PC-3 (cell line): Measurements from ENCODE around the gene NARS2. TPM values are rescaled to one million over a fixed set of nuclear protein-coding genes. Genes with fewer than 3 reads are reported as not detected.
"Not testable (repeated sequence)": the region's sequence is repeated elsewhere in the genome, so short reads cannot be mapped to it uniquely, and the experiment has no call there.

Experiments
- ATAC-seq: fragments of 200-7000 bp; cut with Tn5 transposase; 2 replicates; pipeline ENCODE4 v1.9.1; 2020; ENCODE audit warnings: mild to moderate bottlenecking, moderate library complexity
- BruUV-seq: library from RNA; stranded (reverse); fragments of 400-500 nt; replicated peaks from 2 replicates; lab custom pipeline; 2021; lab: Mats Ljungman, UMichigan
- CTCF ChIA-PET: fragments of 300-600 bp; sonication (Branson Sonifier 250); formaldehyde crosslinking; loops from one replicate; lab custom pipeline; 2022; ENCODE audit warnings: antibody characterized with exemption; lab: Charles Lee
- POLR2A ChIA-PET: fragments of 300-600 bp; sonication (Branson Sonifier 250); formaldehyde crosslinking; loops from one replicate; lab custom pipeline; 2022; ENCODE audit warnings: antibody characterized with exemption; ENCODE audit not compliant: unreplicated experiment; lab: Charles Lee
- DNase-seq: peaks from one replicate; pipeline ENCODE4 v3.0.0-alpha.2; 2015
- H2AFZ ChIP-seq: fragments of 300-600 bp; sonication (generic); 2 replicates; pipeline ENCODE4 v1.6.0; 2016; ENCODE audit warnings: antibody characterized with exemption, low read length
- H3F3A ChIP-seq: fragments of 300-600 bp; sonication (generic); one replicate; pipeline ENCODE4 v1.6.0; 2017; ENCODE audit warnings: antibody characterized with exemption, low read length, control low read depth, mild to moderate bottlenecking; ENCODE audit not compliant: unreplicated experiment
- H3K27ac ChIP-seq: fragments of 300-600 bp; sonication (generic); 2 replicates; pipeline ENCODE4 v1.5.1; 2016; ENCODE audit warnings: mild to moderate bottlenecking, low read length
- H3K27me3 ChIP-seq: fragments of 300-600 bp; sonication (generic); 2 replicates; pipeline ENCODE4 v1.6.1; 2016; ENCODE audit warnings: low read length, mixed read lengths
- H3K36me3 ChIP-seq: fragments of 300-600 bp; sonication (generic); 2 replicates; pipeline ENCODE4 v1.6.1; 2016; ENCODE audit warnings: low read depth, mixed run types, low read length, mixed read lengths
- H3K4me1 ChIP-seq: fragments of 300-600 bp; sonication (generic); 2 replicates; pipeline ENCODE4 v1.5.1; 2016; ENCODE audit warnings: low read length; ENCODE audit not compliant: insufficient read depth
- H3K4me2 ChIP-seq: fragments of 300-600 bp; sonication (generic); 2 replicates; pipeline ENCODE4 v1.6.0; 2016; ENCODE audit warnings: low read length
- H3K4me3 ChIP-seq: fragments of 300-600 bp; sonication (generic); 2 replicates; pipeline ENCODE4 v1.5.1; 2016; ENCODE audit warnings: mild to moderate bottlenecking, low read length, mixed read lengths
- H3K79me2 ChIP-seq: fragments of 300-600 bp; sonication (generic); 2 replicates; pipeline ENCODE4 v1.6.1; 2017; ENCODE audit warnings: low read length, mixed read lengths
- H3K9ac ChIP-seq: fragments of 300-600 bp; sonication (generic); 2 replicates; pipeline ENCODE4 v1.6.0; 2016; ENCODE audit warnings: mild to moderate bottlenecking, low read length
- H3K9me2 ChIP-seq: fragments of 300-600 bp; sonication (generic); replicated peaks from 2 replicates; pipeline ENCODE4 v1.6.1; 2016; ENCODE audit warnings: mixed run types, low read length, mixed read lengths
- H3K9me3 ChIP-seq: fragments of 300-600 bp; sonication (generic); 2 replicates; pipeline ENCODE4 v1.6.1; 2016; ENCODE audit warnings: low read length, mixed read lengths
- H4K20me1 ChIP-seq: fragments of 300-600 bp; sonication (generic); 2 replicates; pipeline ENCODE4 v1.6.1; 2016; ENCODE audit warnings: low read length, mixed read lengths
- CTCF ChIP-seq: fragments of 300-600 bp; sonication (generic); conservative IDR thresholded peaks from 2 replicates; pipeline ENCODE4 v1.5.1; 2017; ENCODE audit warnings: antibody characterized with exemption, low read depth, mild to moderate bottlenecking, low read length
- EZH2 ChIP-seq: fragments of 300-600 bp; sonication (generic); IDR thresholded peaks from one replicate; pipeline ENCODE4 v1.6.1; 2017; ENCODE audit warnings: antibody characterized with exemption, mild to moderate bottlenecking, low read length; ENCODE audit not compliant: unreplicated experiment
- EZH2phosphoT487 ChIP-seq: fragments of 300-600 bp; sonication (generic); IDR thresholded peaks from 2 replicates; pipeline ENCODE4 v1.6.1; 2018; ENCODE audit warnings: mild to moderate bottlenecking, antibody characterized with exemption, low read length, borderline replicate concordance
- intact Hi-C: fragments of 100-400 bp; cut with micrococcal nuclease; formaldehyde crosslinking; loops from 2 replicates; pipeline ENCODE4 v1.9.0; 2023
- total RNA-seq: library from RNA; depleted of rRNA; stranded (reverse); fragments of >200 nt; gene quantifications from 2 replicates; pipeline ENCODE4 v1.2.3, GENCODE V29; 2014

NARS2 gene
- total RNA-seq, 1 experiment from 2014 or later, result 33.5 TPM

- Histone ChIP-seq H3K27me3 (no peaks in the 10 kb centered on the region), H3F3A (no peaks in the 10 kb centered on the region), H3K27ac (no peak overlapping the region), H3K9me2 (no peaks in the 10 kb centered on the region), H3K4me3 (no peak overlapping the region), H2AFZ (no peak overlapping the region), H3K36me3 (no peaks in the 10 kb centered on the region), H3K79me2 (no peaks in the 10 kb centered on the region), H3K4me1 (no peaks in the 10 kb centered on the region), H3K9ac (no peak overlapping the region), H3K9me3 (no peaks in the 10 kb centered on the region), H3K4me2 (no peak overlapping the region), H4K20me1 (no peaks in the 10 kb centered on the region)
- BruUV-seq, result no TSS peak
- DNase-seq (no peak), ATAC-seq (no peak)
- TF ChIP-seq EZH2 (no peak), CTCF (no peak), EZH2phosphoT487 (no peak)
- POLR2A ChIA-PET, result no interaction called here
- intact Hi-C loops, result no loop called here
- CTCF ChIA-PET, result interaction anchor here (0.6 kb wide), 1 partner anchor 77 kb away, joined by 3 read pairs; no protein-coding TSS in a partner anchor
Observed at GRCh38 chr11:78520230-78520629, 54.4 kb downstream of the NARS2 start.

- H3K36me3 ChIP-seq, result no peaks in the 10 kb centered on the region
- H3F3A ChIP-seq, result no peaks in the 10 kb centered on the region
- BruUV-seq, result no TSS peak
- H2AFZ ChIP-seq, result no peak overlapping the region
- H3K27me3 ChIP-seq, result no peaks in the 10 kb centered on the region
- intact Hi-C loops, result no loop called here
- H3K79me2 ChIP-seq, result no peaks in the 10 kb centered on the region
- ChIA-PET POLR2A (no interaction called here), CTCF (no interaction called here)
- H3K4me1 ChIP-seq, result no peaks in the 10 kb centered on the region
- no peaks in the 10 kb centered on the region for H3K9me3 ChIP-seq
- no peaks in the 10 kb centered on the region for H4K20me1 ChIP-seq
- no peak for ATAC-seq
- no peak overlapping the region for H3K4me2 ChIP-seq
- no peak for TF ChIP-seq EZH2phosphoT487
- TF ChIP-seq CTCF, result no peak
- DNase-seq, result no peak
- no peak overlapping the region for H3K4me3 ChIP-seq
- no peak overlapping the region for H3K9ac ChIP-seq
- no peaks in the 10 kb centered on the region for H3K9me2 ChIP-seq
- no peak overlapping the region for H3K27ac ChIP-seq
Observed at GRCh38 chr11:78516281-78516680, 58.4 kb downstream of the NARS2 start.

GRCh38 chr11:78514922-78515502, 59.7 kb downstream of the NARS2 start:
- Histone ChIP-seq H2AFZ (no peak overlapping the region), H4K20me1 (no peaks in the 10 kb centered on the region), H3K36me3 (peaks cover 11% of the 10 kb centered on the region), H3F3A (no peaks in the 10 kb centered on the region), H3K9me3 (peaks cover 6% of the 10 kb centered on the region; the same call in 1 of the 2 replicates), H3K4me2 (no peak overlapping the region), H3K27me3 (no peaks in the 10 kb centered on the region), H3K27ac (no peak overlapping the region), H3K4me3 (no peak overlapping the region), H3K4me1 (no peaks in the 10 kb centered on the region), H3K79me2 (no peaks in the 10 kb centered on the region), H3K9me2 (no peaks in the 10 kb centered on the region), H3K9ac (no peak overlapping the region)
- no TSS peak for BruUV-seq
- DNase-seq (no peak), ATAC-seq (no peak)
- TF ChIP-seq EZH2phosphoT487, result no peak
- no peak for TF ChIP-seq CTCF
- TF ChIP-seq EZH2, result no peak
- intact Hi-C loops, result no loop called here
- POLR2A ChIA-PET, result interaction anchor here (0.6 kb wide), 1 partner anchor 117 kb away, joined by 3 read pairs; no protein-coding TSS in a partner anchor
- CTCF ChIA-PET, result no interaction called here

GRCh38 chr11:78513085-78513484, 61.6 kb downstream of the NARS2 start:
- ATAC-seq, intact Hi-C loops: not testable (repeated sequence)

More at GRCh38 chr11:78513085-78513484, 61.6 kb downstream of the NARS2 start:
- H3K9me3 ChIP-seq, H3K9ac ChIP-seq, H3K27ac ChIP-seq, H3K4me2 ChIP-seq, H2AFZ ChIP-seq, H3K27me3 ChIP-seq, CTCF ChIA-PET, H3F3A ChIP-seq, POLR2A ChIA-PET, BruUV-seq, H3K4me3 ChIP-seq, H3K9me2 ChIP-seq, H3K4me1 ChIP-seq, H4K20me1 ChIP-seq, DNase-seq, H3K79me2 ChIP-seq: not testable (repeated sequence)
- peaks cover 13% of the 10 kb centered on the region for H3K36me3 ChIP-seq
